Gastroesophageal sphincter (tissue), 3 donors: ENCODE measurements around the gene ETV3L.

Experiments used
- CTCF ChIP-seq, 4 experiments: fragments of 200-600 bp in 2 of 4; fragments of 450-650 bp in 2 of 4; sonication (generic) in 1 of 4; IDR thresholded peaks; one replicate each; pipeline ENCODE4 v1.5.1; 2017 to 2019; ENCODE audit warnings: antibody characterized with exemption in 4 of 4, mild to moderate bottlenecking in 2 of 4, moderate library complexity in 2 of 4
- EP300 ChIP-seq: sonication (generic); formaldehyde crosslinking; IDR thresholded peaks from one replicate; pipeline ENCODE4 v1.6.1; 2017; ENCODE audit warnings: antibody characterized with exemption, mild to moderate bottlenecking
- POLR2A ChIP-seq, 2 donors: fragments of 450-650 bp; IDR thresholded peaks; one replicate each; pipeline ENCODE4 v1.6.1; 2017; ENCODE audit warnings: antibody characterized with exemption in 2 of 2, mild to moderate bottlenecking in 2 of 2, moderate library complexity in 1 of 2
- POLR2AphosphoS5 ChIP-seq: sonication (generic); formaldehyde crosslinking; IDR thresholded peaks from one replicate; pipeline ENCODE4 v1.6.1; 2017; ENCODE audit warnings: antibody characterized with exemption

GRCh38 chr1:157135070-157135469 is 35.5 kb upstream of the ETV3L start:
- no peak for TF ChIP-seq CTCF (IDR thresholded peaks at IDR 0.05)
- TF ChIP-seq POLR2AphosphoS5: no peak
- no peak for TF ChIP-seq EP300
- no peak for TF ChIP-seq POLR2A (IDR thresholded peaks at IDR 0.05)
